ENCODE data around the gene RIT2. TPM values are rescaled to one million over a fixed set of nuclear protein-coding genes. Genes with fewer than 3 reads are reported as not detected.

Gene RIT2
- polyA plus RNA-seq, 1 of the 3 experiments (the other 2 are of a cell fraction) = not detected

- Histone ChIP-seq H4K20me1 (ENCODE audit: insufficient read depth) (no peaks in the 10 kb centered on the region), H3K36me3 (replicated peaks in 1 of 2; ENCODE audit: control insufficient read depth in 1 of 2, insufficient read depth in 2 of 2, low read length in 1 of 2) (no peaks in the 10 kb centered on the region), H2AFZ (ENCODE audit: low read depth) (no peak overlapping the region), H3K27ac (ENCODE audit: low read depth in 2 of 2, low read length in 1 of 2) (no peak overlapping the region), H3K4me1 (ENCODE audit: control insufficient read depth in 1 of 2, insufficient read depth in 2 of 2, low read depth in 1 of 2, low read length in 1 of 2) (no peaks in the 10 kb centered on the region; a peak in 1 of 4 replicates), H3K4me2 (no peak overlapping the region), H3K9ac (no peak overlapping the region), H3K9me2 (no peaks in the 10 kb centered on the region), H3K79me2 (ENCODE audit: insufficient read depth) (no peaks in the 10 kb centered on the region), H3K9me3 (no peaks in the 10 kb centered on the region), H3K27me3 (ENCODE audit: insufficient read depth) (no peaks in the 10 kb centered on the region), H3F3A (replicated peaks; ENCODE audit: insufficient read depth) (no peaks in the 10 kb centered on the region), H3K4me3 (ENCODE audit: low read depth in 2 of 2, low read length in 1 of 2) (no peak overlapping the region)
- no peak for TF ChIP-seq FOSL2 (IDR thresholded peaks at IDR 0.05; ENCODE audit: borderline replicate concordance, low read depth)
- TF ChIP-seq CHD2 (IDR thresholded peaks at IDR 0.05; ENCODE audit: low read length, partially characterized antibody) = no peak
- no peak for TF ChIP-seq RAD21 (IDR thresholded peaks at IDR 0.05; ENCODE audit: low read length)
- no peak for TF ChIP-seq SMC3 (IDR thresholded peaks at IDR 0.05; ENCODE audit: low read depth, low read length)
- TF ChIP-seq EP300 (IDR thresholded peaks at IDR 0.05; ENCODE audit: borderline replicate concordance in 1 of 2, low read depth in 1 of 2, low read length in 1 of 2) = peak in 1 of 2 experiments; percentile 56; a peak in 1 of 4 replicates
- TF ChIP-seq TEAD4 (IDR thresholded peaks at IDR 0.05; ENCODE audit: borderline replicate concordance, insufficient read depth) = no peak
- no peak for TF ChIP-seq FOXJ3 (CRISPR knock-in tag; IDR thresholded peaks at IDR 0.05)
- TF ChIP-seq GABPA (IDR thresholded peaks at IDR 0.05; ENCODE audit: low read depth) = no peak
- TF ChIP-seq JUND (IDR thresholded peaks at IDR 0.05) = no peak
- TF ChIP-seq TCF12 (IDR thresholded peaks at IDR 0.05) = no peak
- TF ChIP-seq REST (IDR thresholded peaks at IDR 0.05; ENCODE audit: low read depth, low read length) = no peak
- no peak for TF ChIP-seq NFIC (IDR thresholded peaks at IDR 0.05; ENCODE audit: borderline replicate concordance)
- peak; percentile 75 for TF ChIP-seq GATA2 (CRISPR knock-in tag; IDR thresholded peaks at IDR 0.05)
- no peak for TF ChIP-seq MXI1 (IDR thresholded peaks at IDR 0.05; ENCODE audit: low read depth, low read length)
- DNase-seq = peak; percentile 14
- ChIA-PET CTCF (interaction anchor here (1.3 to 1.9 kb wide), 3 partner anchors 15 to 631 kb away, joined by 3 to 5 read pairs (median 5); no protein-coding TSS in a partner anchor), POLR2A (no interaction called here)
Observed at GRCh38 chr18:42745931-42746330, 369.6 kb downstream of the RIT2 start.

GRCh38 chr18:42745171-42745570 lies 370.3 kb downstream of the RIT2 start:
- Histone ChIP-seq H3K9me2 (no peaks in the 10 kb centered on the region), H3K9ac (no peak overlapping the region), H3K4me3 (ENCODE audit: low read depth in 2 of 2, low read length in 1 of 2) (no peak overlapping the region), H3K36me3 (replicated peaks in 1 of 2; ENCODE audit: control insufficient read depth in 1 of 2, insufficient read depth in 2 of 2, low read length in 1 of 2) (no peaks in the 10 kb centered on the region), H3K4me2 (no peak overlapping the region), H3K27me3 (ENCODE audit: insufficient read depth) (no peaks in the 10 kb centered on the region), H3K9me3 (no peaks in the 10 kb centered on the region), H3K27ac (ENCODE audit: low read depth in 2 of 2, low read length in 1 of 2) (no peak overlapping the region), H3F3A (replicated peaks; ENCODE audit: insufficient read depth) (no peaks in the 10 kb centered on the region), H3K79me2 (ENCODE audit: insufficient read depth) (no peaks in the 10 kb centered on the region), H3K4me1 (ENCODE audit: control insufficient read depth in 1 of 2, insufficient read depth in 2 of 2, low read depth in 1 of 2, low read length in 1 of 2) (no peaks in the 10 kb centered on the region; a peak in 1 of 4 replicates), H4K20me1 (ENCODE audit: insufficient read depth) (no peaks in the 10 kb centered on the region), H2AFZ (ENCODE audit: low read depth) (no peak overlapping the region)
- no peak for TF ChIP-seq RXRA (IDR thresholded peaks at IDR 0.05; ENCODE audit: borderline replicate concordance, low read depth)
- CTCF ChIA-PET = interaction anchor here (1.3 to 1.9 kb wide), 4 partner anchors 8 to 631 kb away, joined by 3 to 5 read pairs (median 4); no protein-coding TSS in a partner anchor
- POLR2A ChIA-PET = interaction anchor here (0.9 kb wide), 1 partner anchor 10 kb away, joined by 3 read pairs; no protein-coding TSS in a partner anchor
- no peak for DNase-seq
